IPS-20b (cell line): ENCODE results near the gene ITM2B.
"Not testable (repeated sequence)": the region's sequence is repeated elsewhere in the genome, so short reads cannot be mapped to it uniquely, and the experiment has no call there.

Source experiments
- H3K27ac ChIP-seq: one replicate; pipeline ENCODE4 v1.5.1; 2013; ENCODE audit warnings: low read length
- H3K27me3 ChIP-seq: 2 replicates; pipeline ENCODE4 v1.6.1; 2013; ENCODE audit warnings: mild to moderate bottlenecking, low read length, inconsistent platforms; ENCODE audit not compliant: insufficient read depth
- H3K36me3 ChIP-seq: 2 replicates; pipeline ENCODE4 v1.6.1; 2013; ENCODE audit warnings: low read depth, mild to moderate bottlenecking, inconsistent platforms, low read length, moderate library complexity; ENCODE audit not compliant: insufficient read depth
- H3K4me1 ChIP-seq: 2 replicates; pipeline ENCODE4 v1.6.1; 2013; ENCODE audit warnings: mild to moderate bottlenecking, control low read depth, inconsistent platforms, low read length, moderate library complexity; ENCODE audit not compliant: insufficient read depth
- H3K4me3 ChIP-seq: 2 replicates; pipeline ENCODE4 v1.5.1; 2013; ENCODE audit warnings: mild to moderate bottlenecking, low read length, inconsistent platforms
- H3K9ac ChIP-seq: 2 replicates; pipeline ENCODE4 v1.6.1; 2013; ENCODE audit warnings: low read depth, mild to moderate bottlenecking, inconsistent platforms, low read length, moderate library complexity
- H3K9me3 ChIP-seq: 2 replicates; pipeline ENCODE4 v1.6.1; 2013; ENCODE audit warnings: mild to moderate bottlenecking, low read depth, low read length, inconsistent platforms; ENCODE audit not compliant: insufficient read depth

ITM2B gene

DNA sequence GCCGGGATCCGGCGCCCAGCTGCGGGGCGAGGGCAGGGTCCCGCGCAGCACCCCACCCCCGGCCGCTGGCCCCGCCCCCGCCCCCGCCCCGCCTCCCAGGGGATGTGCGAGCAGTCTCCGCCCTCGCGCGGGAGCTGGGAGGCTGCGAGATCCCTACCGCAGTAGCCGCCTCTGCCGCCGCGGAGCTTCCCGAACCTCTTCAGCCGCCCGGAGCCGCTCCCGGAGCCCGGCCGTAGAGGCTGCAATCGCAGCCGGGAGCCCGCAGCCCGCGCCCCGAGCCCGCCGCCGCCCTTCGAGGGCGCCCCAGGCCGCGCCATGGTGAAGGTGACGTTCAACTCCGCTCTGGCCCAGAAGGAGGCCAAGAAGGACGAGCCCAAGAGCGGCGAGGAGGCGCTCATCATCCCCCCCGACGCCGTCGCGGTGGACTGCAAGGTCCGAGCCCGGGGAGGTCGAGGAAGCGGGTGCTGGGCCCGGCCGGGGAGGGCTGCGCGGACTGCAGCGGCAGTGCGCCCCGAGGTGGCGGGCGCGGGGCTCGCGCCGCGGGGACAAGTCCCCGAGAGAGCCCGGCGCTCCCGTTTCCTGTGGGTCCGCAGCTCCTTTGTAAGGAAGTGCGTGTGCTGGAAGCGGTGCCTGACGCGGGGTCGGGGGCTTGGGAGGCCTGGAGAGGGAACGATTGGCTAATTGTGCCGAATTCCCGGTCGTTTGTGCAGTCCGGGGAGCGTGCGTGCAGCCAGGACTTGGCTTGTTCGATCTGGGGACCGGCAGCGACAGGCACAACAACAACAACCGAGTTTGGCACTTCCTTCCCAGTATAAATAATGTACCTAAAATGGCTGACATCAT lies at the start of gene ITM2B:
Gene ITM2B, plus strand, starts transcription at position 161 of the 843 bp plus-strand sequence. Its CDS starts 155 bp downstream, at position 316.
- H3K27ac ChIP-seq: no peak within 1 kb of the TSS

GRCh38 chr13:48184260-48184659 lies 48.7 kb upstream of the ITM2B start:
- Histone ChIP-seq H3K9me3 (no peaks in the 10 kb centered on the region), H3K9ac (no peak overlapping the region), H3K4me1 (peaks cover 10% of the 10 kb centered on the region), H3K27ac (no peak overlapping the region), H3K36me3 (no peaks in the 10 kb centered on the region), H3K4me3 (no peak overlapping the region), H3K27me3 (no peaks in the 10 kb centered on the region)

More for the DNA sequence above, at the start of gene ITM2B:
- Histone ChIP-seq H3K4me3 (peak within 1 kb of the TSS; percentile 91), H3K9me3 (no peaks in the 10 kb centered on the region), H3K4me1 (peaks cover 34% of the 10 kb centered on the region), H3K36me3 (no peaks in the 10 kb centered on the region), H3K9ac (peak within 1 kb of the TSS; percentile 84), H3K27me3 (peaks cover 17% of the 10 kb centered on the region; the same call in 1 of the 2 replicates)

GRCh38 chr13:48185018-48185417 lies 48.0 kb upstream of the ITM2B start:
- no peak overlapping the region for H3K4me3 ChIP-seq
- no peaks in the 10 kb centered on the region for H3K9me3 ChIP-seq
- H3K27me3 ChIP-seq: no peaks in the 10 kb centered on the region
- H3K27ac ChIP-seq: no peak overlapping the region
- no peak overlapping the region for H3K9ac ChIP-seq
- H3K4me1 ChIP-seq: peaks cover 10% of the 10 kb centered on the region
- H3K36me3 ChIP-seq: no peaks in the 10 kb centered on the region

DNA sequence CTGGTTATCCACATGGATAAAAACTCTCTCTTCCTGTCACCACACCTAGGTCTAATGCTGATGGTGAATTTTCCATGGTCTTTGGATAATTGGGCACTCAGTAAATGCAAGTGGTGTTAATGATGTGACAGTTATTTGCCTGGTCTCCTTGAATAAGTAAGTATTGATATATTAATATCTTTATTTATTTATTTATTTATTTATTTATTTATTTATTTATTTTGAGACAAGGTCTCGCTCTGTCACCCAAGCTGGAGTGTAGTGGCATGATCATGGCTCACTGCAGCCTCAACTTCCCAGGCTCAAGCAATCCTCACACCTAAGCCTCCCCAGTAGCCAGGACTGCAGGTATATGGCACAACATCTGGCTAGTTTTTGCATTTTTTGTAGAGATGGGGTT lies 46.3 kb upstream of the ITM2B start:
- Histone ChIP-seq H3K9ac (no peak overlapping the region), H3K27ac (no peak overlapping the region), H3K9me3 (no peaks in the 10 kb centered on the region), H3K4me1 (peaks cover 10% of the 10 kb centered on the region), H3K36me3 (no peaks in the 10 kb centered on the region), H3K4me3 (no peak overlapping the region), H3K27me3 (no peaks in the 10 kb centered on the region)

DNA sequence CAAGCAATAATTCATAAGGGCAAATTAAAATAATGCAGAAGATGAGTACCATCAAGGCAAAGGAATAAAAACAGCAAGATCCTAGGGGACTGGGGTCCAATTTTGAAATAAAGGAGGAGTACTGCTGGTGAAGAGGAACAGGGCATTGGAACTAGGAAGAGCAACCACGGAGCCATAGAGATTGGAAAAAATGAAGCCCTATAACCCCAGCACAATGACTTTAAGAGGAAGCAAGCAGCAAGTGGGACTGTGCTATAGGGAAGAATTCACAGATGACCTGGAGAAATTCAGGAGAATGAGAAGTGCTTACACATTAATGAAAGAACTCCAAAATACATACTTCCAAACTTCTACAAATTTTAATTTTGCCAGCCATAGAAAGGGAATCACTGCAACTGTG lies 44.9 kb upstream of the ITM2B start:
- Histone ChIP-seq H3K27ac (no peak overlapping the region), H3K36me3 (no peaks in the 10 kb centered on the region), H3K4me3 (no peak overlapping the region), H3K9me3 (no peaks in the 10 kb centered on the region), H3K4me1 (peaks cover 10% of the 10 kb centered on the region), H3K9ac (no peak overlapping the region), H3K27me3 (no peaks in the 10 kb centered on the region)

DNA sequence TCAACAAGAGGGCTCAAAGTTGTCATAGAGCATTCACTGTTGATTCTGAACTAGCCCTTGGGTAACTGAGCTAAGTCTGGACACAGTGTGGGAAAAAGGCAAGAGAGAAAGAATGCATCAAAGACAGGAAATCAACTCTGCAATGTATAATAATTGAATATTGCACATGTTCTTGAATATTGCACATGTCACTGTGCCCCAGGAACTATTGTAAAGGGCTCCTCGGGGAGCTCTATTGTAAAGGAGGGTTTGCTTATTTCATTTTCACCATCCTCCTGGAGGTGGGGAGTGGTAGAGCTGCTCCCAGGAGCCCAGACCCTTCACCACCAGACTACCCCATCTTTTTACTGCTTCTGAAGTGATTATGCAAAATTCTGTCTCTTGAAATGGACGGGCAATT lies 44.4 kb upstream of the ITM2B start:
- Histone ChIP-seq H3K27ac (no peak overlapping the region), H3K27me3 (no peaks in the 10 kb centered on the region), H3K4me1 (peaks cover 10% of the 10 kb centered on the region), H3K36me3 (no peaks in the 10 kb centered on the region), H3K9me3 (no peaks in the 10 kb centered on the region), H3K9ac (no peak overlapping the region), H3K4me3 (no peak overlapping the region)

DNA sequence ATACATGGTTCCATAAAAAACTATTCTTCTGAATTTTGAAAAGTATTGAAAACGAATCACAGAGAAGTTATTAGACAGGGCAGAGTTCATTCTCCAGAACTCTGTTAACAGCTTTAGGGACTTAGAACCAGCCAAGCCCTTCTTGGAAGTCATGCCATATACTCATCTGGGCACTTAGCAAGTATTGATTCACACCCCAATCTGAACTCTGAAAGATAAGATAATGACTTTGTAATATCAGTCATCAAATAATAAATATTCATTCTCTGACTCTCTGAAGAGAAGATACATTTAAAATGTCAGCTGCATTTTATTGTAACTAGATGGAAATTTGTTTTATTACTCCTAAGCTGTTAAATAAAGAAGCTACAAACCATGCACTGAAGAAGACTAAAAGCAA lies 43.8 kb upstream of the ITM2B start:
- no peaks in the 10 kb centered on the region for H3K36me3 ChIP-seq
- H3K27me3 ChIP-seq: no peaks in the 10 kb centered on the region
- H3K27ac ChIP-seq: no peak overlapping the region
- H3K4me3 ChIP-seq: no peak overlapping the region
- H3K4me1 ChIP-seq: peaks cover 10% of the 10 kb centered on the region
- no peak overlapping the region for H3K9ac ChIP-seq
- no peaks in the 10 kb centered on the region for H3K9me3 ChIP-seq

DNA sequence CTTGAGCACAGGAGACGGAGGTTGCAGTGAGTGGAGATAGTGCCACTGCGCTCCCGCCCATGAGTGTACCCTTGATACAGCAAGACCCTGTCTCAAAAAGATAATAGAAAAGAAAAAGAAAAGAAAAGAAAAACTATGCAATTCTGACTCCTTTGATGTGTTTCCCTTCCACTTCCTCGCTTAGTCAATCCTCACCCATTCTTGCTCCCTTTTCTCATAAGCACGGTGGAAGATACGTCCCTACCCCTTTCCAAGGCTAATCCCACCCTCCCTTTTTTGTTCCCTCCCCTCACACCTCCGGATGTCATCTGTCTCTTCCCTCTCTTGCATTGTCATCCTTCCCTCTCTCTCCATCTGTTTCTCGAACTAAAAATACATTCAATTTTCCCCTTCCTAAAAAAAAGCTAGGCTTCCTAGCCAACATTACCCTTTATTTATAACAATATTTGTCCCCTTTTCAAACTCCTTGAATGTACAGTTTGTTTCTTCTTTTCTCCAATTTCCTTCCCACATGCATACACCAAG lies 40.5 kb upstream of the ITM2B start:
- H3K4me3 ChIP-seq: no peak overlapping the region
- peaks cover 4% of the 10 kb centered on the region; the same call in 1 of the 2 replicates for H3K4me1 ChIP-seq
- H3K27me3 ChIP-seq: no peaks in the 10 kb centered on the region
- H3K9me3 ChIP-seq: no peaks in the 10 kb centered on the region
- H3K9ac ChIP-seq: no peak overlapping the region
- no peaks in the 10 kb centered on the region for H3K36me3 ChIP-seq
- H3K27ac ChIP-seq: no peak overlapping the region

DNA sequence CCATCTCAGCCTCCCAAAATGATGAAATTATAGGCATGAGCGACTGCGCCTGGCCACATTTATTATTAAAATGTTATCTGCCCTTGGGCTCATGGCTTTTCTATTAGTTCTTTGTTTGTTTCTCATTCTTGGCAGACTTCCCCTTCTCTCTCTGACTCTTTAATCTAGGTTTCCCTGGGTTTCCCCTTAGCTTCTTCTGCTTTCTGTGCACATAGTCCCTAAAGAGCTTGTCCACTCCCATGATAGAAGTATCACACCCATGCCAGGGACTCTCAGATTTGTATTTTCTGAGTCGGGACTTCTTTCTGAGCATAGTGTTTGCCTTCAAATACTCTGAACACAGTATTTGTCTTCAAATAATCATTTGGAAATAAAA lies 38.6 kb upstream of the ITM2B start:
- Histone ChIP-seq H3K36me3 (no peaks in the 10 kb centered on the region), H3K27ac (no peak overlapping the region), H3K9ac (no peak overlapping the region), H3K27me3 (no peaks in the 10 kb centered on the region), H3K4me3 (no peak overlapping the region), H3K4me1 (no peaks in the 10 kb centered on the region), H3K9me3 (no peaks in the 10 kb centered on the region)

DNA sequence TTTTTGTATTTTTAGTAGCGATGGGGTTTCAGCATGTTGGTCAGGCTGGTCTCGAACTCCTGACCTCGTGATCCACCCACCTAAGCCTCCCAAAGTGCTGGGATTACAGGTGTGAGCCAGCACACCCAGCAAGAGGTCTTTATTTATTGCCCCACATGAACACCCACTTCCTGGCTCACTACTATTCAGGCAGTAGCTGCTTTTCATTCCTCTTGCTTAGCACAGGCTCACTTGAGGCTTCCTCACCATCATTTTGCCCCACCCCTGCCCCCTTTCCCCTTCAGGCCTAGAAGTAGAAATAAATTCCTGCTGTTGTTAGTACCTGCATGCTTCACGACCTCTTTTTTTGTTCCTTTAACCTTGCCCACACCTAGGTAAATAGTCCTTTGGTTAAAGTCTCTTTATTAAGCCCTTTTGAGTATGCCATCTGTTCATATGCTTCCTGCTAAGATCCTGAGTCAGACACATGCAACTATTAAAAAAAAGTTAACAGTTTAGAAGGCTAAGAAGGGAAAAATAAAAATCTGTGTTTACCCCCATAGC lies 33.5 kb upstream of the ITM2B start:
- Histone ChIP-seq H3K4me1 (no peaks in the 10 kb centered on the region), H3K9me3 (no peaks in the 10 kb centered on the region), H3K9ac (no peak overlapping the region), H3K4me3 (no peak overlapping the region), H3K36me3 (no peaks in the 10 kb centered on the region), H3K27ac (no peak overlapping the region), H3K27me3 (no peaks in the 10 kb centered on the region)

GRCh38 chr13:48201044-48201443 lies 32.0 kb upstream of the ITM2B start:
- no peaks in the 10 kb centered on the region for H3K4me1 ChIP-seq
- no peaks in the 10 kb centered on the region for H3K27me3 ChIP-seq
- H3K4me3 ChIP-seq: no peak overlapping the region
- no peaks in the 10 kb centered on the region for H3K9me3 ChIP-seq
- H3K9ac ChIP-seq: no peak overlapping the region
- no peaks in the 10 kb centered on the region for H3K36me3 ChIP-seq
- H3K27ac ChIP-seq: no peak overlapping the region

GRCh38 chr13:48207207-48207606 lies 25.8 kb upstream of the ITM2B start:
- H3K36me3 ChIP-seq, H3K27me3 ChIP-seq, H3K9ac ChIP-seq, H3K4me3 ChIP-seq, H3K9me3 ChIP-seq, H3K27ac ChIP-seq, H3K4me1 ChIP-seq: not testable (repeated sequence)
